Neural cell (in vitro differentiated cells): ENCODE data around the gene FAF1. TPM values are rescaled to one million over a fixed set of nuclear protein-coding genes. Genes with fewer than 3 reads are reported as not detected.

Source experiments
- H2AFZ ChIP-seq: fragments of 200-600, 300-800 bp; sonication (generic), shearing (Covaris generic); 2 replicates; pipeline ENCODE4 v1.6.0; 2014; ENCODE audit warnings: low read depth, mild to moderate bottlenecking, antibody characterized with exemption, low read length, moderate library complexity
- H3F3A ChIP-seq: fragments of 200-600 bp; shearing (Covaris generic); 2 replicates; pipeline ENCODE4 v1.6.1; 2016; ENCODE audit warnings: mild to moderate bottlenecking, moderate library complexity, mixed read lengths, antibody characterized with exemption, low read length; ENCODE audit not compliant: insufficient read depth, poor library complexity, severe bottlenecking
- H3K27ac ChIP-seq: fragments of 200-600, 300-800 bp; sonication (generic), shearing (Covaris generic); 2 replicates; pipeline ENCODE4 v1.5.1; 2014; ENCODE audit warnings: mild to moderate bottlenecking, low read length, moderate library complexity
- H3K27me3 ChIP-seq: fragments of 300-800, 200-600 bp; sonication (generic), shearing (Covaris generic); 2 replicates; pipeline ENCODE4 v1.6.0; 2014; ENCODE audit warnings: mild to moderate bottlenecking, low read depth, low read length, moderate library complexity; ENCODE audit not compliant: insufficient read depth
- H3K36me3 ChIP-seq: fragments of 300-800, 200-600 bp; sonication (generic), shearing (Covaris generic); 2 replicates; pipeline ENCODE4 v1.5.1; 2014; ENCODE audit warnings: mild to moderate bottlenecking, antibody characterized with exemption, low read length, moderate library complexity; ENCODE audit not compliant: insufficient read depth
- H3K4me2 ChIP-seq: fragments of 300-800, 200-600 bp; sonication (generic), shearing (Covaris generic); 2 replicates; pipeline ENCODE4 v1.6.0; 2014; ENCODE audit warnings: mild to moderate bottlenecking, low read length
- H3K4me3 ChIP-seq: fragments of 300-800, 200-600 bp; sonication (generic), shearing (Covaris generic); 2 replicates; pipeline ENCODE4 v1.5.1; 2014; ENCODE audit warnings: mild to moderate bottlenecking, low read length, moderate library complexity
- H3K79me2 ChIP-seq: fragments of 200-600 bp; shearing (Covaris generic); replicated peaks from 2 replicates; pipeline ENCODE4 v1.6.0; 2014; ENCODE audit warnings: mild to moderate bottlenecking, low read length, moderate library complexity; ENCODE audit not compliant: insufficient read depth
- H3K9ac ChIP-seq: fragments of 300-800, 200-600 bp; sonication (generic), shearing (Covaris generic); 2 replicates; pipeline ENCODE4 v1.6.1; 2016; ENCODE audit warnings: mild to moderate bottlenecking, low read length, mixed read lengths
- H3K9me2 ChIP-seq: fragments of 200-600 bp; shearing (Covaris generic); 2 replicates; pipeline ENCODE4 v1.6.1; 2016; ENCODE audit warnings: mild to moderate bottlenecking, low read length, mixed read lengths; ENCODE audit not compliant: insufficient read depth
- H3K9me3 ChIP-seq: fragments of 200-600, 300-800 bp; sonication (generic), shearing (Covaris generic); 2 replicates; pipeline ENCODE4 v1.6.1; 2016; ENCODE audit warnings: mild to moderate bottlenecking, mixed run types, low read length, moderate library complexity, mixed read lengths
- H4K20me1 ChIP-seq: fragments of 200-600 bp; shearing (Covaris generic); 2 replicates; pipeline ENCODE4 v1.6.1; 2016; ENCODE audit warnings: mild to moderate bottlenecking, mixed run types; ENCODE audit not compliant: insufficient read depth
- CTCF ChIP-seq: fragments of 450-650 bp; IDR thresholded peaks from 2 replicates; pipeline ENCODE4 v1.5.1; 2014; ENCODE audit warnings: antibody characterized with exemption, mild to moderate bottlenecking, moderate library complexity; ENCODE audit not compliant: poor library complexity, severe bottlenecking
- EP300 ChIP-seq: fragments of 450-650 bp; conservative IDR thresholded peaks from 2 replicates; pipeline ENCODE4 v1.6.1; 2014; ENCODE audit warnings: antibody characterized with exemption, mild to moderate bottlenecking, moderate library complexity; ENCODE audit not compliant: poor library complexity, severe bottlenecking
- EZH2 ChIP-seq: fragments of 200-600, 300-800 bp; shearing (Covaris generic), sonication (generic); IDR thresholded peaks from 2 replicates; pipeline ENCODE4 v1.6.1; 2014; ENCODE audit warnings: antibody characterized with exemption, low read length, borderline replicate concordance, mild to moderate bottlenecking; ENCODE audit not compliant: insufficient read depth, poor library complexity, severe bottlenecking
- MXI1 ChIP-seq: fragments of 450-650 bp; conservative IDR thresholded peaks from 2 replicates; pipeline ENCODE4 v1.6.1; 2014; ENCODE audit warnings: antibody characterized with exemption, mild to moderate bottlenecking; ENCODE audit not compliant: poor library complexity, severe bottlenecking
- POLR2AphosphoS5 ChIP-seq: IDR thresholded peaks from 2 replicates; pipeline ENCODE4 v1.6.1; 2012
- RAD21 ChIP-seq: fragments of 450-650 bp; conservative IDR thresholded peaks from 2 replicates; pipeline ENCODE4 v1.6.1; 2014; ENCODE audit warnings: antibody characterized with exemption, mild to moderate bottlenecking, moderate library complexity
- SMC3 ChIP-seq: fragments of 450-650 bp; conservative IDR thresholded peaks from 2 replicates; pipeline ENCODE4 v1.6.1; 2014; ENCODE audit warnings: antibody characterized with exemption, mild to moderate bottlenecking, moderate library complexity; ENCODE audit not compliant: poor library complexity
- TAF1 ChIP-seq: IDR thresholded peaks from 2 replicates; pipeline ENCODE4 v1.6.1; 2012; ENCODE audit warnings: low read depth
- polyA plus RNA-seq: library from polyadenylated mRNA; depleted of rRNA; stranded (reverse); fragments of >200 nt; gene quantifications from 2 replicates; pipeline ENCODE4 v1.2.3, GENCODE V29; 2014
- TF ChIP-seq, protein P1 (sequence below): IDR thresholded peaks from 2 replicates; pipeline ENCODE4 v1.6.1; 2012; ENCODE audit warnings: borderline replicate concordance

The FAF1 gene
- polyA plus RNA-seq, 1 donor from 2014 or later: 52.1 TPM

- H3K27me3 ChIP-seq: peaks cover 97% of the 10 kb centered on the region
- peak overlapping the region; percentile 69 for H3K4me3 ChIP-seq
- TF ChIP-seq EZH2 (peak; percentile 18), CTCF (no peak), RAD21 (no peak), EP300 (no peak), SMC3 (no peak), TAF1 (no peak)
- no peaks in the 10 kb centered on the region for H3K79me2 ChIP-seq
- H3F3A ChIP-seq: no peaks in the 10 kb centered on the region
- peak overlapping the region; percentile 69 for H3K4me2 ChIP-seq
- H4K20me1 ChIP-seq: no peaks in the 10 kb centered on the region
- no peak overlapping the region for H3K27ac ChIP-seq
- H3K36me3 ChIP-seq: no peaks in the 10 kb centered on the region
- no peak overlapping the region for H2AFZ ChIP-seq
- H3K9me3 ChIP-seq: no peaks in the 10 kb centered on the region
- no peaks in the 10 kb centered on the region for H3K9me2 ChIP-seq
- peak overlapping the region; percentile 22 for H3K9ac ChIP-seq
Observed at GRCh38 chr1:50968821-50969610, 8.9 kb upstream of the FAF1 start.

- Histone ChIP-seq H3K4me3 (peak overlapping the region; percentile 69), H3K79me2 (no peaks in the 10 kb centered on the region), H4K20me1 (no peaks in the 10 kb centered on the region), H3K9me3 (no peaks in the 10 kb centered on the region), H3K9ac (peak overlapping the region; percentile 22), H3F3A (no peaks in the 10 kb centered on the region), H3K27ac (no peak overlapping the region), H3K36me3 (no peaks in the 10 kb centered on the region), H3K9me2 (no peaks in the 10 kb centered on the region), H3K4me2 (peak overlapping the region; percentile 69), H3K27me3 (peaks cover 96% of the 10 kb centered on the region), H2AFZ (no peak overlapping the region)
- TF ChIP-seq EP300 (no peak), EZH2 (peak; percentile 54), RAD21 (no peak), CTCF (peak; percentile 53), POLR2AphosphoS5 (no peak), MXI1 (no peak), SMC3 (no peak), TAF1 (no peak)
- TF ChIP-seq, protein P1, sequence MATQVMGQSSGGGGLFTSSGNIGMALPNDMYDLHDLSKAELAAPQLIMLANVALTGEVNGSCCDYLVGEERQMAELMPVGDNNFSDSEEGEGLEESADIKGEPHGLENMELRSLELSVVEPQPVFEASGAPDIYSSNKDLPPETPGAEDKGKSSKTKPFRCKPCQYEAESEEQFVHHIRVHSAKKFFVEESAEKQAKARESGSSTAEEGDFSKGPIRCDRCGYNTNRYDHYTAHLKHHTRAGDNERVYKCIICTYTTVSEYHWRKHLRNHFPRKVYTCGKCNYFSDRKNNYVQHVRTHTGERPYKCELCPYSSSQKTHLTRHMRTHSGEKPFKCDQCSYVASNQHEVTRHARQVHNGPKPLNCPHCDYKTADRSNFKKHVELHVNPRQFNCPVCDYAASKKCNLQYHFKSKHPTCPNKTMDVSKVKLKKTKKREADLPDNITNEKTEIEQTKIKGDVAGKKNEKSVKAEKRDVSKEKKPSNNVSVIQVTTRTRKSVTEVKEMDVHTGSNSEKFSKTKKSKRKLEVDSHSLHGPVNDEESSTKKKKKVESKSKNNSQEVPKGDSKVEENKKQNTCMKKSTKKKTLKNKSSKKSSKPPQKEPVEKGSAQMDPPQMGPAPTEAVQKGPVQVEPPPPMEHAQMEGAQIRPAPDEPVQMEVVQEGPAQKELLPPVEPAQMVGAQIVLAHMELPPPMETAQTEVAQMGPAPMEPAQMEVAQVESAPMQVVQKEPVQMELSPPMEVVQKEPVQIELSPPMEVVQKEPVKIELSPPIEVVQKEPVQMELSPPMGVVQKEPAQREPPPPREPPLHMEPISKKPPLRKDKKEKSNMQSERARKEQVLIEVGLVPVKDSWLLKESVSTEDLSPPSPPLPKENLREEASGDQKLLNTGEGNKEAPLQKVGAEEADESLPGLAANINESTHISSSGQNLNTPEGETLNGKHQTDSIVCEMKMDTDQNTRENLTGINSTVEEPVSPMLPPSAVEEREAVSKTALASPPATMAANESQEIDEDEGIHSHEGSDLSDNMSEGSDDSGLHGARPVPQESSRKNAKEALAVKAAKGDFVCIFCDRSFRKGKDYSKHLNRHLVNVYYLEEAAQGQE: no peak
Observed at GRCh38 chr1:50968158-50968820, 8.2 kb upstream of the FAF1 start.
